HEK293 (cell line): ENCODE data around the gene PPT2.
A peak's percentile ranks its signal among the peaks of the same experiment; 100 is the strongest.

Experiments used
- KLF1 ChIP-seq: fragments of 450-650 bp; formaldehyde crosslinking; IDR thresholded peaks from 2 replicates; pipeline ENCODE4 v1.5.1; 2016; ENCODE audit warnings: missing biosample characterization, missing genetic modification characterization
- KLF10 ChIP-seq: fragments of 450-650 bp; IDR thresholded peaks from 2 replicates; pipeline ENCODE4 v1.5.1; 2018; ENCODE audit warnings: missing biosample characterization, mild to moderate bottlenecking, missing genetic modification characterization
- OSR2 ChIP-seq: fragments of 450-650 bp; formaldehyde crosslinking; IDR thresholded peaks from 2 replicates; pipeline ENCODE4 v1.5.1; 2016; ENCODE audit warnings: missing biosample characterization, missing genetic modification characterization
- REPIN1 ChIP-seq: fragments of 450-650 bp; formaldehyde crosslinking; IDR thresholded peaks from 2 replicates; pipeline ENCODE4 v1.5.1; 2017; ENCODE audit warnings: missing biosample characterization, missing genetic modification characterization, low read depth
- ZNF10 ChIP-seq: fragments of 450-650 bp; formaldehyde crosslinking; IDR thresholded peaks from 2 replicates; pipeline ENCODE4 v1.5.1; 2017; ENCODE audit warnings: missing biosample characterization, missing genetic modification characterization
- ZNF169 ChIP-seq: fragments of 450-650 bp; formaldehyde crosslinking; IDR thresholded peaks from 2 replicates; pipeline ENCODE4 v1.5.1; 2016; ENCODE audit warnings: missing biosample characterization, missing genetic modification characterization
- ZNF266 ChIP-seq: fragments of 450-650 bp; formaldehyde crosslinking; IDR thresholded peaks from 2 replicates; pipeline ENCODE4 v1.5.1; 2016; ENCODE audit warnings: missing biosample characterization, missing genetic modification characterization, low read depth
- ZNF311 ChIP-seq: fragments of 450-650 bp; formaldehyde crosslinking; IDR thresholded peaks from 2 replicates; pipeline ENCODE4 v1.5.1; 2017; ENCODE audit warnings: missing biosample characterization, missing genetic modification characterization, borderline replicate concordance
- ZNF37A ChIP-seq: fragments of 450-650 bp; IDR thresholded peaks from 2 replicates; pipeline ENCODE4 v1.5.1; 2018; ENCODE audit warnings: missing biosample characterization, missing genetic modification characterization
- ZNF571 ChIP-seq: fragments of 450-650 bp; formaldehyde crosslinking; IDR thresholded peaks from 2 replicates; pipeline ENCODE4 v1.5.0; 2017; ENCODE audit warnings: missing biosample characterization, missing genetic modification characterization
- ZNF629 ChIP-seq: fragments of 450-650 bp; formaldehyde crosslinking; IDR thresholded peaks from 2 replicates; pipeline ENCODE4 v1.5.1; 2017; ENCODE audit warnings: missing biosample characterization, missing genetic modification characterization
- ZNF768 ChIP-seq: fragments of 450-650 bp; formaldehyde crosslinking; IDR thresholded peaks from 2 replicates; pipeline ENCODE4 v1.5.1; 2018; ENCODE audit warnings: missing biosample characterization, mild to moderate bottlenecking, missing genetic modification characterization
- ZSCAN23 ChIP-seq: fragments of 450-650 bp; formaldehyde crosslinking; IDR thresholded peaks from 2 replicates; pipeline ENCODE4 v1.5.1; 2016; ENCODE audit warnings: missing biosample characterization, missing genetic modification characterization
- ZXDB ChIP-seq: fragments of 450-650 bp; formaldehyde crosslinking; IDR thresholded peaks from 2 replicates; pipeline ENCODE4 v1.5.1; 2016; ENCODE audit warnings: missing biosample characterization, missing genetic modification characterization
- TF ChIP-seq, protein P1 (sequence below): fragments of 450-650 bp; formaldehyde crosslinking; IDR thresholded peaks from 2 replicates; pipeline ENCODE4 v1.5.1; 2016; ENCODE audit warnings: missing biosample characterization, missing genetic modification characterization
- TF ChIP-seq, protein P2 (sequence below): fragments of 450-650 bp; formaldehyde crosslinking; IDR thresholded peaks from 2 replicates; pipeline ENCODE4 v1.5.1; 2016; ENCODE audit warnings: missing biosample characterization, missing genetic modification characterization
- TF ChIP-seq, protein P3 (sequence below): fragments of 450-650 bp; formaldehyde crosslinking; IDR thresholded peaks from 2 replicates; pipeline ENCODE4 v1.5.1; 2016; ENCODE audit warnings: missing biosample characterization, missing genetic modification characterization
- TF ChIP-seq, protein P4 (sequence below): fragments of 450-650 bp; formaldehyde crosslinking; IDR thresholded peaks from 2 replicates; pipeline ENCODE4 v1.5.1; 2016; ENCODE audit warnings: missing biosample characterization, missing genetic modification characterization, low read depth
- TF ChIP-seq, protein P5 (sequence below): fragments of 450-650 bp; formaldehyde crosslinking; IDR thresholded peaks from 2 replicates; pipeline ENCODE4 v1.5.1; 2016; ENCODE audit warnings: missing biosample characterization, missing genetic modification characterization
- TF ChIP-seq, protein P6 (sequence below): fragments of 450-650 bp; formaldehyde crosslinking; IDR thresholded peaks from 2 replicates; pipeline ENCODE4 v1.5.1; 2017; ENCODE audit warnings: missing biosample characterization, missing genetic modification characterization
- TF ChIP-seq, protein P7 (sequence below): fragments of 450-650 bp; formaldehyde crosslinking; IDR thresholded peaks from 2 replicates; pipeline ENCODE4 v1.5.1; 2017; ENCODE audit warnings: missing biosample characterization, missing genetic modification characterization
- TF ChIP-seq, protein P8 (sequence below): fragments of 450-650 bp; formaldehyde crosslinking; optimal IDR thresholded peaks from 2 replicates; pipeline ENCODE3; 2016; ENCODE audit warnings: missing biosample characterization, mild to moderate bottlenecking, missing genetic modification characterization
- TF ChIP-seq, protein P9 (sequence below): sonication (generic); formaldehyde crosslinking; IDR thresholded peaks from 2 replicates; pipeline ENCODE4 v1.8.1; 2022; ENCODE audit warnings: mild to moderate bottlenecking, moderate library complexity, missing genetic modification reagents

The PPT2 gene

DNA sequence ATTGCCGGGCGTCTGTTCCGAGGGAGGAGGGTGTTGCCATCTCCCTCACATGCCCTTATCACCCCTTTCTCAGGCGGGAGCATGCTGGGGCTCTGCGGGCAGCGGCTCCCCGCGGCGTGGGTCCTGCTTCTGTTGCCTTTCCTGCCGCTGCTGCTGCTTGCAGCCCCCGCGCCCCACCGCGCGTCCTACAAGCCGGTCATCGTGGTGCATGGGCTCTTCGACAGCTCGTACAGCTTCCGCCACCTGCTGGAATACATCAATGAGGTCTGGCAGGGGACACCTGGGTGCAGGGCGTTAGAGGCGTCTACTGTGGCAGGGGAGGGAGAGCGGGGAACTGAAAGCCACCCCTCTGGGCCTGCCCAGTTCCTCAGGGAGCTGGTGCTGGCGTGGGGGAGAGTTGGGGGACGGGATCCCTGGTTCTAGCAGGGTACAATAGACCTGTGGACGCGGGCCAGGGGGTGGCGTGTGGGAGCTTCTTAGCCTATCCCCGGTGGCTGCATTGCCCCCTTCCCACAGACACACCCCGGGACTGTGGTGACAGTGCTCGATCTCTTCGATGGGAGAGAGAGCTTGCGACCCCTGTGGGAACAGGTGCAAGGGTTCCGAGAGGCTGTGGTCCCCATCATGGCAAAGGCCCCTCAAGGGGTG is 697 bp downstream of the PPT2 start (continued):
- TF ChIP-seq, protein P1, sequence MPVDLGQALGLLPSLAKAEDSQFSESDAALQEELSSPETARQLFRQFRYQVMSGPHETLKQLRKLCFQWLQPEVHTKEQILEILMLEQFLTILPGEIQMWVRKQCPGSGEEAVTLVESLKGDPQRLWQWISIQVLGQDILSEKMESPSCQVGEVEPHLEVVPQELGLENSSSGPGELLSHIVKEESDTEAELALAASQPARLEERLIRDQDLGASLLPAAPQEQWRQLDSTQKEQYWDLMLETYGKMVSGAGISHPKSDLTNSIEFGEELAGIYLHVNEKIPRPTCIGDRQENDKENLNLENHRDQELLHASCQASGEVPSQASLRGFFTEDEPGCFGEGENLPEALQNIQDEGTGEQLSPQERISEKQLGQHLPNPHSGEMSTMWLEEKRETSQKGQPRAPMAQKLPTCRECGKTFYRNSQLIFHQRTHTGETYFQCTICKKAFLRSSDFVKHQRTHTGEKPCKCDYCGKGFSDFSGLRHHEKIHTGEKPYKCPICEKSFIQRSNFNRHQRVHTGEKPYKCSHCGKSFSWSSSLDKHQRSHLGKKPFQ (tag by site-specific recombination), result no peak
- no peak for TF ChIP-seq ZNF169
- TF ChIP-seq ZNF768, result no peak
- TF ChIP-seq, protein P2, sequence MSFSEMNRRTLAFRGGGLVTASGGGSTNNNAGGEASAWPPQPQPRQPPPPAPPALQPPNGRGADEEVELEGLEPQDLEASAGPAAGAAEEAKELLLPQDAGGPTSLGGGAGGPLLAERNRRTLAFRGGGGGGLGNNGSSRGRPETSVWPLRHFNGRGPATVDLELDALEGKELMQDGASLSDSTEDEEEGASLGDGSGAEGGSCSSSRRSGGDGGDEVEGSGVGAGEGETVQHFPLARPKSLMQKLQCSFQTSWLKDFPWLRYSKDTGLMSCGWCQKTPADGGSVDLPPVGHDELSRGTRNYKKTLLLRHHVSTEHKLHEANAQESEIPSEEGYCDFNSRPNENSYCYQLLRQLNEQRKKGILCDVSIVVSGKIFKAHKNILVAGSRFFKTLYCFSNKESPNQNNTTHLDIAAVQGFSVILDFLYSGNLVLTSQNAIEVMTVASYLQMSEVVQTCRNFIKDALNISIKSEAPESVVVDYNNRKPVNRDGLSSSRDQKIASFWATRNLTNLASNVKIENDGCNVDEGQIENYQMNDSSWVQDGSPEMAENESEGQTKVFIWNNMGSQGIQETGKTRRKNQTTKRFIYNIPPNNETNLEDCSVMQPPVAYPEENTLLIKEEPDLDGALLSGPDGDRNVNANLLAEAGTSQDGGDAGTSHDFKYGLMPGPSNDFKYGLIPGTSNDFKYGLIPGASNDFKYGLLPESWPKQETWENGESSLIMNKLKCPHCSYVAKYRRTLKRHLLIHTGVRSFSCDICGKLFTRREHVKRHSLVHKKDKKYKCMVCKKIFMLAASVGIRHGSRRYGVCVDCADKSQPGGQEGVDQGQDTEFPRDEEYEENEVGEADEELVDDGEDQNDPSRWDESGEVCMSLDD (tag by site-specific recombination), result no peak; the same call in none of the 2 replicates
- no peak for TF ChIP-seq ZNF311 (tag by site-specific recombination)
- TF ChIP-seq ZNF629, result no peak
- TF ChIP-seq, protein P3, sequence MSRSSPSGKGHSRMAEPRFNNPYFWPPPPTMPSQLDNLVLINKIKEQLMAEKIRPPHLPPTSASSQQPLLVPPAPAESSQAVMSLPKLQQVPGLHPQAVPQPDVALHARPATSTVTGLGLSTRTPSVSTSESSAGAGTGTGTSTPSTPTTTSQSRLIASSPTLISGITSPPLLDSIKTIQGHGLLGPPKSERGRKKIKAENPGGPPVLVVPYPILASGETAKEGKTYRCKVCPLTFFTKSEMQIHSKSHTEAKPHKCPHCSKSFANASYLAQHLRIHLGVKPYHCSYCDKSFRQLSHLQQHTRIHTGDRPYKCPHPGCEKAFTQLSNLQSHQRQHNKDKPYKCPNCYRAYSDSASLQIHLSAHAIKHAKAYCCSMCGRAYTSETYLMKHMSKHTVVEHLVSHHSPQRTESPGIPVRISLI (tag by site-specific recombination), result no peak
- peak; percentile 36; the same call in 1 of the 2 replicates for TF ChIP-seq KLF1 (tag by site-specific recombination)
- TF ChIP-seq, protein P4, sequence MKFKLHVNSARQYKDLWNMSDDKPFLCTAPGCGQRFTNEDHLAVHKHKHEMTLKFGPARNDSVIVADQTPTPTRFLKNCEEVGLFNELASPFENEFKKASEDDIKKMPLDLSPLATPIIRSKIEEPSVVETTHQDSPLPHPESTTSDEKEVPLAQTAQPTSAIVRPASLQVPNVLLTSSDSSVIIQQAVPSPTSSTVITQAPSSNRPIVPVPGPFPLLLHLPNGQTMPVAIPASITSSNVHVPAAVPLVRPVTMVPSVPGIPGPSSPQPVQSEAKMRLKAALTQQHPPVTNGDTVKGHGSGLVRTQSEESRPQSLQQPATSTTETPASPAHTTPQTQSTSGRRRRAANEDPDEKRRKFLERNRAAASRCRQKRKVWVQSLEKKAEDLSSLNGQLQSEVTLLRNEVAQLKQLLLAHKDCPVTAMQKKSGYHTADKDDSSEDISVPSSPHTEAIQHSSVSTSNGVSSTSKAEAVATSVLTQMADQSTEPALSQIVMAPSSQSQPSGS (tag by site-specific recombination), result no peak
- TF ChIP-seq, protein P5, sequence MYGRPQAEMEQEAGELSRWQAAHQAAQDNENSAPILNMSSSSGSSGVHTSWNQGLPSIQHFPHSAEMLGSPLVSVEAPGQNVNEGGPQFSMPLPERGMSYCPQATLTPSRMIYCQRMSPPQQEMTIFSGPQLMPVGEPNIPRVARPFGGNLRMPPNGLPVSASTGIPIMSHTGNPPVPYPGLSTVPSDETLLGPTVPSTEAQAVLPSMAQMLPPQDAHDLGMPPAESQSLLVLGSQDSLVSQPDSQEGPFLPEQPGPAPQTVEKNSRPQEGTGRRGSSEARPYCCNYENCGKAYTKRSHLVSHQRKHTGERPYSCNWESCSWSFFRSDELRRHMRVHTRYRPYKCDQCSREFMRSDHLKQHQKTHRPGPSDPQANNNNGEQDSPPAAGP (tag by site-specific recombination), result 0 out of 2 replicates have a peak, but pooled peaks have one; percentile 40
- no peak for TF ChIP-seq KLF10 (tag by site-specific recombination)
- TF ChIP-seq REPIN1 (tag by site-specific recombination), result no peak; the same call in 1 of the 2 replicates
- TF ChIP-seq, protein P6, sequence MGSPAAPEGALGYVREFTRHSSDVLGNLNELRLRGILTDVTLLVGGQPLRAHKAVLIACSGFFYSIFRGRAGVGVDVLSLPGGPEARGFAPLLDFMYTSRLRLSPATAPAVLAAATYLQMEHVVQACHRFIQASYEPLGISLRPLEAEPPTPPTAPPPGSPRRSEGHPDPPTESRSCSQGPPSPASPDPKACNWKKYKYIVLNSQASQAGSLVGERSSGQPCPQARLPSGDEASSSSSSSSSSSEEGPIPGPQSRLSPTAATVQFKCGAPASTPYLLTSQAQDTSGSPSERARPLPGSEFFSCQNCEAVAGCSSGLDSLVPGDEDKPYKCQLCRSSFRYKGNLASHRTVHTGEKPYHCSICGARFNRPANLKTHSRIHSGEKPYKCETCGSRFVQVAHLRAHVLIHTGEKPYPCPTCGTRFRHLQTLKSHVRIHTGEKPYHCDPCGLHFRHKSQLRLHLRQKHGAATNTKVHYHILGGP (tag by site-specific recombination), result no peak
- TF ChIP-seq ZNF37A (tag by site-specific recombination), result no peak
- TF ChIP-seq, protein P7, sequence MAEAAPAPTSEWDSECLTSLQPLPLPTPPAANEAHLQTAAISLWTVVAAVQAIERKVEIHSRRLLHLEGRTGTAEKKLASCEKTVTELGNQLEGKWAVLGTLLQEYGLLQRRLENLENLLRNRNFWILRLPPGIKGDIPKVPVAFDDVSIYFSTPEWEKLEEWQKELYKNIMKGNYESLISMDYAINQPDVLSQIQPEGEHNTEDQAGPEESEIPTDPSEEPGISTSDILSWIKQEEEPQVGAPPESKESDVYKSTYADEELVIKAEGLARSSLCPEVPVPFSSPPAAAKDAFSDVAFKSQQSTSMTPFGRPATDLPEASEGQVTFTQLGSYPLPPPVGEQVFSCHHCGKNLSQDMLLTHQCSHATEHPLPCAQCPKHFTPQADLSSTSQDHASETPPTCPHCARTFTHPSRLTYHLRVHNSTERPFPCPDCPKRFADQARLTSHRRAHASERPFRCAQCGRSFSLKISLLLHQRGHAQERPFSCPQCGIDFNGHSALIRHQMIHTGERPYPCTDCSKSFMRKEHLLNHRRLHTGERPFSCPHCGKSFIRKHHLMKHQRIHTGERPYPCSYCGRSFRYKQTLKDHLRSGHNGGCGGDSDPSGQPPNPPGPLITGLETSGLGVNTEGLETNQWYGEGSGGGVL (tag by site-specific recombination), result no peak
- no peak for TF ChIP-seq ZSCAN23 (tag by site-specific recombination)
- TF ChIP-seq, protein P8, sequence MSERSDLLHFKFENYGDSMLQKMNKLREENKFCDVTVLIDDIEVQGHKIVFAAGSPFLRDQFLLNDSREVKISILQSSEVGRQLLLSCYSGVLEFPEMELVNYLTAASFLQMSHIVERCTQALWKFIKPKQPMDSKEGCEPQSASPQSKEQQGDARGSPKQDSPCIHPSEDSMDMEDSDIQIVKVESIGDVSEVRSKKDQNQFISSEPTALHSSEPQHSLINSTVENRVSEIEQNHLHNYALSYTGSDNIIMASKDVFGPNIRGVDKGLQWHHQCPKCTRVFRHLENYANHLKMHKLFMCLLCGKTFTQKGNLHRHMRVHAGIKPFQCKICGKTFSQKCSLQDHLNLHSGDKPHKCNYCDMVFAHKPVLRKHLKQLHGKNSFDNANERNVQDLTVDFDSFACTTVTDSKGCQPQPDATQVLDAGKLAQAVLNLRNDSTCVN (tag by site-specific recombination), result peak; percentile 44
- no peak for TF ChIP-seq ZNF10 (tag by site-specific recombination)
- peak; percentile 78; the same call in 1 of the 2 replicates for TF ChIP-seq OSR2 (tag by site-specific recombination)
- TF ChIP-seq ZNF266 (tag by site-specific recombination), result no peak
- no peak for TF ChIP-seq ZNF571 (tag by site-specific recombination)
- TF ChIP-seq, protein P9, sequence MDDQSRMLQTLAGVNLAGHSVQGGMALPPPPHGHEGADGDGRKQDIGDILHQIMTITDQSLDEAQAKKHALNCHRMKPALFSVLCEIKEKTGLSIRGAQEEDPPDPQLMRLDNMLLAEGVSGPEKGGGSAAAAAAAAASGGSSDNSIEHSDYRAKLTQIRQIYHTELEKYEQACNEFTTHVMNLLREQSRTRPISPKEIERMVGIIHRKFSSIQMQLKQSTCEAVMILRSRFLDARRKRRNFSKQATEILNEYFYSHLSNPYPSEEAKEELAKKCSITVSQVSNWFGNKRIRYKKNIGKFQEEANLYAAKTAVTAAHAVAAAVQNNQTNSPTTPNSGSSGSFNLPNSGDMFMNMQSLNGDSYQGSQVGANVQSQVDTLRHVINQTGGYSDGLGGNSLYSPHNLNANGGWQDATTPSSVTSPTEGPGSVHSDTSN (CRISPR knock-in tag), result no peak
- no peak for TF ChIP-seq ZXDB
